Spleen (tissue), 13 donors: ENCODE measurements around the gene FAM47E. TPM values are rescaled to one million over a fixed set of nuclear protein-coding genes. Genes with fewer than 3 reads are reported as not detected.

Experiments
- DNase-seq: peaks from one replicate; pipeline ENCODE4 v3.0.0-alpha.2; 2020
- H3K27ac ChIP-seq, 8 donors: fragments of 200-600 bp; sonication (generic) in 7 of 8; 1 replicate in 4 of 8; 2 replicates in 4 of 8; pipeline versions ENCODE4 v1.5.0 to v1.8.0; 2016 to 2021; ENCODE audit warnings: inconsistent platforms in 4 of 8, mild to moderate bottlenecking in 4 of 8, moderate library complexity in 1 of 8
- H3K27me3 ChIP-seq, 7 donors: fragments of 200-600 bp; sonication (generic) in 6 of 7; replicated peaks in 1 of 7; 1 replicate in 4 of 7; 2 replicates in 3 of 7; pipeline versions ENCODE4 v1.5.0 to v1.8.0; 2016 to 2021; ENCODE audit warnings: inconsistent platforms in 3 of 7, mild to moderate bottlenecking in 1 of 7
- H3K36me3 ChIP-seq, 6 donors: fragments of 200-600 bp; sonication (generic) in 5 of 6; 1 replicate in 4 of 6; 2 replicates in 2 of 6; pipeline versions ENCODE4 v1.5.0 to v1.8.0; 2016 to 2021; ENCODE audit warnings: inconsistent platforms in 2 of 6
- H3K4me1 ChIP-seq, 6 donors: fragments of 200-600 bp; sonication (generic) in 5 of 6; 1 replicate in 3 of 6; 2 replicates in 3 of 6; pipeline versions ENCODE4 v1.5.0 to v1.8.0; 2016 to 2021; ENCODE audit warnings: inconsistent platforms in 3 of 6
- H3K4me3 ChIP-seq, 8 donors: fragments of 200-600 bp; sonication (generic) in 7 of 8; 1 replicate in 4 of 8; 2 replicates in 4 of 8; pipeline versions ENCODE4 v1.5.0 to v1.8.0; 2016 to 2021; ENCODE audit warnings: inconsistent platforms in 4 of 8, mild to moderate bottlenecking in 4 of 8, moderate library complexity in 2 of 8
- H3K9me3 ChIP-seq, 8 donors: fragments of 200-600 bp; sonication (generic) in 7 of 8; 1 replicate in 4 of 8; 2 replicates in 4 of 8; pipeline versions ENCODE4 v1.5.0 to v1.8.0; 2016 to 2021; ENCODE audit warnings: inconsistent platforms in 4 of 8
- POLR2A ChIP-seq, 3 donors: fragments of 450-650 bp; IDR thresholded peaks; one replicate each; pipeline ENCODE4 v1.5.1; 2017; ENCODE audit warnings: antibody characterized with exemption in 3 of 3, mild to moderate bottlenecking in 1 of 3
- POLR2AphosphoS5 ChIP-seq, 3 donors: sonication (generic); formaldehyde crosslinking; IDR thresholded peaks; one replicate each; pipeline ENCODE4 v1.5.1; 2017; ENCODE audit warnings: antibody characterized with exemption in 3 of 3
- WGBS, 5 donors: extraction: QIAGEN DNeasy Blood & Tissue Kit in 3 of 5; methylation state at CpG; one replicate each; pipeline versions ENCODE4 v1.1.5 to v1.1.7; 2013 to 2018; 5-methylcytosine and 5-hydroxymethylcytosine counted together
- intact Hi-C: fragments of 100-400 bp; cut with DNase I; formaldehyde crosslinking; loops from one replicate; pipeline ENCODE4 v1.15.0; 2023; ENCODE audit warnings: low total_unique reads
- long read RNA-seq, 2 donors: transcript quantifications; one replicate each; lab custom pipeline, GENCODE V29; 2026
- polyA plus RNA-seq, 3 donors: library from polyadenylated mRNA; stranded (reverse); fragments of 200-250 nt; gene quantifications; one replicate each; pipeline ENCODE4 v1.2.1, GENCODE V29; 2013
- total RNA-seq, 7 donors: library from RNA; depleted of rRNA in 3 of 7; stranded (reverse); fragments of >200 nt in 3 of 7; fragmentation: NEBNext Ultra II Directional in 4 of 7; extraction: Animal tissue kit (Norgen Biotek cat#: 25700) in 4 of 7; gene quantifications; one replicate each; pipeline versions ENCODE4 v1.1.0 to v1.2.1, GENCODE V29; 2016 to 2021
- TF ChIP-seq, protein P1 (sequence below), 11 experiments: fragments of 200-600 bp in 7 of 11; fragments of 450-650 bp in 4 of 11; sonication (generic) in 4 of 11; IDR thresholded peaks in 8 of 11; conservative IDR thresholded peaks in 3 of 11; 1 replicate in 7 of 11; 2 replicates in 4 of 11; pipeline versions ENCODE4 v1.4.0 to v1.8.0; 2016 to 2021; ENCODE audit warnings: antibody characterized with exemption in 11 of 11, inconsistent platforms in 4 of 11, mild to moderate bottlenecking in 1 of 11
- donor health status: healthy with polysubstance abuse.
- donor health status: DM: no; HTN: no; CAD: no; lungs with moderate emphysema.
- donor health status: DM: no; HTN: no; CAD: no.
- donor health status: Bipolar disorder and iron deficiency.
- donor health status: healthy.
- donor health status: DM: no; HTN: no; CAD: no.
- donor health status: DM: yes; HTN: yes; CAD: no.

Gene FAM47E
- 1 to 10 TPM in 6 of 7 donors, under 1 TPM in 1; 0.66 to 6.2 (median 2.4) TPM for total RNA-seq
- polyA plus RNA-seq: 1 to 10 TPM; 1.0 to 1.4 (median 1.3) TPM
- long read RNA-seq, donor 1: 0 reads
- long read RNA-seq, donor 2: 0 reads

DNA sequence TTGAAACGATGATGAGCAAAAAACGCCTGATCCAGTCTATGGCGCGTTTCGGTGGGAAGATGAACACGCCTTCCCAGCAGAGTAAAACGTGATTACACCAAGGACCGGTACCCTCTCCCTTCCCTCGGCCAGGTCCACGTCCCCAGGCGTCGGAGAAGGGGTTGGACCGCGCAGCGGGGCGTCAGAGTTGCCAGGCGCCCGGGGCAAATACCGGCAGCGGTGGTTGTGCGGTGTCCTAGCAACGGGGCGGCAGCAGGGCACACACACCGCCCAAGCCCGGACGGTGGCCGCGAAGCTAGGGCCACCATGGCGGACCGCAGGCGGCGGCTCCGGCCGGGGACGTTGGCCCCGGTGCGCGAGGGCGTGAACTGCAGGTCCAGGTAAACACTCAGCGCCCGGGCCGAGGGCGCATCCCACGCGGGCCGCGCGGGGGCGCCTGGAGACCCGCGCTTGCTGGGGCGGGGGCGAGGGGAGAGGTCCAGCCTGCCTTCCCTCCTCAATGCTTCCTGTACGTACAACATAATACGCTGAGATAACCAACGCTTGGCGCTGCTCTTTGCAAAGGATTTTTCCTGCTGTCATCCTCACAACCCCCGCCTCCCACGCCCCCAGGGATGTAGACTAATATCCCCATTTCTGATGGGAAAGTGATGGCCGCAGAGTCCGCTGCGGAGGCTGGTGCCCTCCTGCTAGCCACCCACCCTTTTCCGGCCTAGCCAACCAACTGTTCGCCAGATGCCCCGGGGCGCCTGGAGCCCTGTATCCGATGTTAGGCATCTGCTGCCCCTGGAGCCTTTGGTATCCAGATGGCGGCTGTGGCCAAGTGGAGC lies at the start of gene FAM47E:
Gene FAM47E (plus strand): TSS at position 281 of the 830 bp plus-strand sequence. CDS start 26 bp downstream, at position 307.
- 8 to 34% (median 9%) methylated on average over 26 to 68 of the region's 68 CpGs for WGBS, 5 donors
- no peaks in the 10 kb centered on the region for H3K9me3 ChIP-seq
- peak within 1 kb of the TSS in 2 of 8 donors; percentile 7 to 43 for H3K27ac ChIP-seq
- peaks cover 0 to 18% (median 13%) of the 10 kb centered on the region in 6 donors for H3K4me1 ChIP-seq
- peak within 1 kb of the TSS; percentile 33 to 70 (median 55) for H3K4me3 ChIP-seq
- H3K36me3 ChIP-seq: no peaks in the 10 kb centered on the region
- peaks cover 0 to 57% (median 23%) of the 10 kb centered on the region in 7 donors for H3K27me3 ChIP-seq
- peak; percentile 90 for DNase-seq
- intact Hi-C loops: no loop called here
- TF ChIP-seq POLR2AphosphoS5 (IDR thresholded peaks at IDR 0.05) (peak; percentile 43 to 74 (median 72)), POLR2A (IDR thresholded peaks at IDR 0.05) (no peak)
- TF ChIP-seq, protein P1, sequence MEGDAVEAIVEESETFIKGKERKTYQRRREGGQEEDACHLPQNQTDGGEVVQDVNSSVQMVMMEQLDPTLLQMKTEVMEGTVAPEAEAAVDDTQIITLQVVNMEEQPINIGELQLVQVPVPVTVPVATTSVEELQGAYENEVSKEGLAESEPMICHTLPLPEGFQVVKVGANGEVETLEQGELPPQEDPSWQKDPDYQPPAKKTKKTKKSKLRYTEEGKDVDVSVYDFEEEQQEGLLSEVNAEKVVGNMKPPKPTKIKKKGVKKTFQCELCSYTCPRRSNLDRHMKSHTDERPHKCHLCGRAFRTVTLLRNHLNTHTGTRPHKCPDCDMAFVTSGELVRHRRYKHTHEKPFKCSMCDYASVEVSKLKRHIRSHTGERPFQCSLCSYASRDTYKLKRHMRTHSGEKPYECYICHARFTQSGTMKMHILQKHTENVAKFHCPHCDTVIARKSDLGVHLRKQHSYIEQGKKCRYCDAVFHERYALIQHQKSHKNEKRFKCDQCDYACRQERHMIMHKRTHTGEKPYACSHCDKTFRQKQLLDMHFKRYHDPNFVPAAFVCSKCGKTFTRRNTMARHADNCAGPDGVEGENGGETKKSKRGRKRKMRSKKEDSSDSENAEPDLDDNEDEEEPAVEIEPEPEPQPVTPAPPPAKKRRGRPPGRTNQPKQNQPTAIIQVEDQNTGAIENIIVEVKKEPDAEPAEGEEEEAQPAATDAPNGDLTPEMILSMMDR (IDR thresholded peaks at IDR 0.05 in 8 of 11, conservative IDR thresholded peaks at IDR 0.05 in 3 of 11): peak in 5 of 11 experiments; percentile 29 to 52 (median 42)

GRCh38 chr4:76203541-76203940 lies 48.0 kb upstream of the FAM47E start:
- Histone ChIP-seq H3K4me3 (no peak overlapping the region), H3K4me1 (peaks cover 29 to 100% (median 64%) of the 10 kb centered on the region in 6 donors), H3K36me3 (no peaks in the 10 kb centered on the region), H3K27ac (no peak overlapping the region), H3K27me3 (no peaks in the 10 kb centered on the region), H3K9me3 (no peaks in the 10 kb centered on the region)
- no peak for TF ChIP-seq POLR2A (IDR thresholded peaks at IDR 0.05)
- TF ChIP-seq, protein P1 (IDR thresholded peaks at IDR 0.05 in 8 of 11, conservative IDR thresholded peaks at IDR 0.05 in 3 of 11): no peak
- no peak for TF ChIP-seq POLR2AphosphoS5 (IDR thresholded peaks at IDR 0.05)
- no peak for DNase-seq
- 78 to 93% (median 89%) methylated on average over 4 of the region's 4 CpGs for WGBS, 5 donors
- intact Hi-C loops: no loop called here

DNA sequence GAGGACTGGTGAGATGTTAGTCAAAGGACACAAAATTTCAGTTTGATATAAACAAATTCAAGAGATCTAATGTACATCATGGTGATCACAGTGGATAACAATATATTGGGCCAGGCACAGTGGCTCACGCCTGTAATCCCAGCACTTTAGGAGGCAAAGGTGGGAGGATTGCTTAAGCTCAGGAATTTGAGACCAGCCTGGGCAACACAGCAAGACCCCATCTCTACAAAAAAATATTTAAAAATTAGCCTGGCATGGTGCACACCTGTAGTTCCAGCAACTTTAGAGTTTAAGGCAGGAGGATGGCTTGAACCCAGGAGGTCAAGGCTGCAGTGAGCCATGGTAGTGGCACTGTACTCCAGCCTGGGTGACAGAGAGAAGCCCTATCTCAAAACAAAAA lies 46.6 kb upstream of the FAM47E start:
- no peak for DNase-seq
- no peak overlapping the region for H3K27ac ChIP-seq
- 93 to 100% (median 95%) methylated on average over 1 of the region's 1 CpG for WGBS, 5 donors
- peaks cover 30 to 100% (median 65%) of the 10 kb centered on the region in 6 donors for H3K4me1 ChIP-seq
- intact Hi-C loops: no loop called here
- H3K4me3 ChIP-seq: no peak overlapping the region
- no peaks in the 10 kb centered on the region for H3K27me3 ChIP-seq
- TF ChIP-seq POLR2AphosphoS5 (IDR thresholded peaks at IDR 0.05) (no peak), POLR2A (IDR thresholded peaks at IDR 0.05) (no peak)
- TF ChIP-seq, protein P1 (IDR thresholded peaks at IDR 0.05 in 8 of 11, conservative IDR thresholded peaks at IDR 0.05 in 3 of 11): no peak
- H3K9me3 ChIP-seq: no peaks in the 10 kb centered on the region
- H3K36me3 ChIP-seq: peaks cover 0 to 6% (median 0%) of the 10 kb centered on the region in 6 donors

GRCh38 chr4:76205476-76205875 lies 46.0 kb upstream of the FAM47E start:
- H3K9me3 ChIP-seq: no peaks in the 10 kb centered on the region
- TF ChIP-seq POLR2A (IDR thresholded peaks at IDR 0.05): no peak
- TF ChIP-seq, protein P1 (IDR thresholded peaks at IDR 0.05 in 8 of 11, conservative IDR thresholded peaks at IDR 0.05 in 3 of 11): no peak
- no peak for TF ChIP-seq POLR2AphosphoS5 (IDR thresholded peaks at IDR 0.05)
- H3K36me3 ChIP-seq: peaks cover 0 to 6% (median 0%) of the 10 kb centered on the region in 6 donors
- intact Hi-C loops: no loop called here
- no peaks in the 10 kb centered on the region for H3K27me3 ChIP-seq
- H3K27ac ChIP-seq: peak overlapping the region in 4 of 8 donors; percentile 40 to 97 (median 96)
- no peak overlapping the region for H3K4me3 ChIP-seq
- no peak for DNase-seq
- H3K4me1 ChIP-seq: peaks cover 30 to 100% (median 65%) of the 10 kb centered on the region in 6 donors
